ENCODE results near the gene ITGAE. TPM values are rescaled to one million over a fixed set of nuclear protein-coding genes. Genes with fewer than 3 reads are reported as not detected.

The ITGAE gene
- total RNA-seq: 10 to 100 TPM; 16.1 to 29.5 (median 21.4) TPM

- intact Hi-C loops (cut with DNase I): loop anchor here (5.0 kb wide), 1 partner anchor 63 kb away; no protein-coding TSS in a partner anchor
- H3K9me3 ChIP-seq: no peaks in the 10 kb centered on the region
- H3K36me3 ChIP-seq: peaks cover 0 to 8% (median 0%) of the 10 kb centered on the region in 4 donors
- H3K4me1 ChIP-seq: peaks cover 5 to 23% (median 22%) of the 10 kb centered on the region in 4 donors
- no peak for DNase-seq (ENCODE audit: extremely low spot score)
- WGBS: 89% methylated on average over 11 of the region's 17 CpGs
- H3K27ac ChIP-seq (replicated peaks in 1 of 4): peak within 1 kb of the TSS; percentile 73 to 85 (median 82)
- H3K27me3 ChIP-seq: peaks cover 0 to 5% (median 0%) of the 10 kb centered on the region in 4 donors
- no peak for TF ChIP-seq POLR2AphosphoS5 (IDR thresholded peaks at IDR 0.05)
- TF ChIP-seq CTCF (IDR thresholded peaks at IDR 0.05): no peak
- no peak for TF ChIP-seq POLR2A (IDR thresholded peaks at IDR 0.05; ENCODE audit: low read depth)
- no peak for TF ChIP-seq EP300 (IDR thresholded peaks at IDR 0.05)
- no peak within 1 kb of the TSS for H3K4me3 ChIP-seq
Observed at GRCh38 chr17:3800362-3801271, at the start of gene ITGAE. Gene ITGAE, minus strand, starts transcription at chr17:3801188. Its CDS starts 44 bp downstream, at chr17:3801144.

- 75% methylated on average over 8 of the region's 9 CpGs for WGBS
- intact Hi-C loops (cut with DNase I): no loop called here
- no peak for DNase-seq (ENCODE audit: extremely low spot score)
Observed at GRCh38 chr17:3848229-3848835, 47.3 kb upstream of the ITGAE start.

GRCh38 chr17:3847165-3847670 is 46.2 kb upstream of the ITGAE start:
- Histone ChIP-seq H3K27me3 (no peaks in the 10 kb centered on the region), H3K9me3 (no peaks in the 10 kb centered on the region), H3K4me3 (no peak overlapping the region), H3K27ac (replicated peaks in 1 of 4) (no peak overlapping the region), H3K36me3 (peaks cover under 1 to 23% (median 11%) of the 10 kb centered on the region in 4 donors), H3K4me1 (peaks cover 19 to 25% (median 23%) of the 10 kb centered on the region in 4 donors)
- no peak for DNase-seq (ENCODE audit: extremely low spot score)
- no peak for TF ChIP-seq CTCF (IDR thresholded peaks at IDR 0.05)
- TF ChIP-seq POLR2A (IDR thresholded peaks at IDR 0.05; ENCODE audit: low read depth): no peak
- no peak for TF ChIP-seq EP300 (IDR thresholded peaks at IDR 0.05)
- no peak for TF ChIP-seq POLR2AphosphoS5 (IDR thresholded peaks at IDR 0.05)
- intact Hi-C loops (cut with DNase I): no loop called here
- WGBS: 94% methylated on average over 9 of the region's 9 CpGs

More at GRCh38 chr17:3848229-3848835, 47.3 kb upstream of the ITGAE start:
- no peak overlapping the region for H3K27ac ChIP-seq (replicated peaks in 1 of 4)
- no peak overlapping the region for H3K4me3 ChIP-seq
- no peaks in the 10 kb centered on the region for H3K27me3 ChIP-seq
- no peaks in the 10 kb centered on the region for H3K9me3 ChIP-seq
- H3K36me3 ChIP-seq: peaks cover 0 to 13% (median 2%) of the 10 kb centered on the region in 4 donors
- no peak for TF ChIP-seq EP300 (IDR thresholded peaks at IDR 0.05)
- no peak for TF ChIP-seq CTCF (IDR thresholded peaks at IDR 0.05)
- no peak for TF ChIP-seq POLR2A (IDR thresholded peaks at IDR 0.05; ENCODE audit: low read depth)
- TF ChIP-seq POLR2AphosphoS5 (IDR thresholded peaks at IDR 0.05): no peak
- peaks cover 17 to 25% (median 21%) of the 10 kb centered on the region in 4 donors for H3K4me1 ChIP-seq

DNA sequence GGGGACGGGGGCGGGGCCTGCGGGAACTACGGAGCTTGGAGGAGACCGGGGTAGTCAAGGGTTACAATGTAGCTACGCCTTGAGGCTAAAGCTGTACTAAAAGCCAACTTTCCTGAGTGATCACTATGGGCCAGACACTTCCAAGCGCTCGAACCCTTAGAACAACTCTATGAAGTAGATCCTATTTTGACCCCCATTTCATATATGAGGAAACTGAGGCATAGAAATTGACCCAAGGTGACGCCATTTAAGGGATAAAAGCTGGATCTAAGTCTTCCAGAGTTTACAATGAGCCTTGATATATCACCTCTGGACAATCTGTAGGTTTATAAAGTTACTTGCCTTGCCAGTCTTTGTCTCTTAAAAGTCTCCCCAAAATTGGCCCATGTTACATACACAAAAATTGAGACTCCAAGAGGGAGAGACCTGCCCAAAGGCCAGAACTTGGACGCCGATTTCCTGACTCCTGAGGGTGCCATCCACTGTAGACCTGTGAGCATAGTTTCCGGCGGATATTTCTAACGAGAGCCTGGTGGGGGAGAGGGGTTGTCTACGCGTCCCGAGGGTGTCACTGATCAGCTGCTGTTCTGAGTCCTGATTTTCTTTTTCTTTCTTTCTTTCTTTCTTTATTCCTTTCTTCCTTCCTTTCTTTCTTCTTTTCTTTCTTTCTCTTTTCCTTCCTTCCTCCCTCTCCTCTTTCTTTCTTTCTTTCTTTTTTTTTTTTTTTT is 45.6 kb upstream of the ITGAE start:
- TF ChIP-seq POLR2AphosphoS5 (IDR thresholded peaks at IDR 0.05) (no peak), POLR2A (IDR thresholded peaks at IDR 0.05; ENCODE audit: low read depth) (no peak), CTCF (IDR thresholded peaks at IDR 0.05) (no peak), EP300 (IDR thresholded peaks at IDR 0.05) (no peak)
- intact Hi-C loops (cut with DNase I): no loop called here
- Histone ChIP-seq H3K36me3 (peaks cover 5 to 29% (median 16%) of the 10 kb centered on the region in 4 donors), H3K4me1 (peaks cover 19 to 26% (median 24%) of the 10 kb centered on the region in 4 donors), H3K27ac (replicated peaks in 1 of 4) (peak overlapping the region in 2 of 4 donors; percentile 89 to 95), H3K27me3 (no peaks in the 10 kb centered on the region), H3K9me3 (no peaks in the 10 kb centered on the region), H3K4me3 (peak overlapping the region; percentile 80 to 94 (median 84))
- 67% methylated on average over 12 of the region's 17 CpGs for WGBS
- DNase-seq (ENCODE audit: extremely low spot score): no peak

Data from esophagus muscularis mucosa (tissue), 4 donors.